Measurements from ENCODE around the gene EGFL7. TPM values are rescaled to one million over a fixed set of nuclear protein-coding genes. Genes with fewer than 3 reads are reported as not detected.
"Not testable (repeated sequence)": the region's sequence is repeated elsewhere in the genome, so short reads cannot be mapped to it uniquely, and the experiment has no call there.

The EGFL7 gene
- total RNA-seq, 4 donors from 2014 or later: 38.4 to 143 (median 81.6) TPM

- intact Hi-C loops (cut with DNase I): loop anchor here (2.0 kb wide), 1 partner anchor 143 kb away; no protein-coding TSS in a partner anchor
- peak; percentile 47 to 97 (median 80) for TF ChIP-seq CTCF (IDR thresholded peaks at IDR 0.05)
- TF ChIP-seq POLR2A (IDR thresholded peaks at IDR 0.05): no peak
- peaks cover 6 to 10% of the 10 kb centered on the region in 2 donors for H3K4me1 ChIP-seq
- no peaks in the 10 kb centered on the region for H3K9me3 ChIP-seq
- H3K27ac ChIP-seq: no peak overlapping the region
- no peak overlapping the region for H3K4me3 ChIP-seq (replicated peaks in 1 of 3)
- DNase-seq: peak; percentile 75 to 77
- WGBS, 2 donors: 55 to 57% methylated on average over 31 of the region's 31 CpGs
- no peaks in the 10 kb centered on the region for H3K27me3 ChIP-seq
- no peaks in the 10 kb centered on the region for H3K36me3 ChIP-seq
Measured at GRCh38 chr9:136631038-136632000, 31.4 kb upstream of the EGFL7 start.

GRCh38 chr9:136632072-136632471 is 30.6 kb upstream of the EGFL7 start:
- intact Hi-C loops (cut with DNase I); H3K4me3 ChIP-seq (replicated peaks in 1 of 3); H3K36me3 ChIP-seq; H3K27me3 ChIP-seq; H3K27ac ChIP-seq; DNase-seq; H3K9me3 ChIP-seq: not testable (repeated sequence)
- 46 to 65% methylated on average over 12 to 13 of the region's 13 CpGs for WGBS, 2 donors
- peaks cover 6 to 10% of the 10 kb centered on the region in 2 donors for H3K4me1 ChIP-seq

GRCh38 chr9:136632491-136633106 is 30.1 kb upstream of the EGFL7 start:
- H3K4me1 ChIP-seq: peaks cover 6 to 10% of the 10 kb centered on the region in 2 donors
- 78 to 83% methylated on average over 36 of the region's 36 CpGs for WGBS, 2 donors
- H3K27me3 ChIP-seq; intact Hi-C loops (cut with DNase I); H3K36me3 ChIP-seq; H3K9me3 ChIP-seq; DNase-seq; H3K27ac ChIP-seq; H3K4me3 ChIP-seq (replicated peaks in 1 of 3): not testable (repeated sequence)

GRCh38 chr9:136634904-136635303 is 27.8 kb upstream of the EGFL7 start:
- H3K36me3 ChIP-seq: no peaks in the 10 kb centered on the region
- no peak overlapping the region for H3K27ac ChIP-seq
- H3K4me3 ChIP-seq (replicated peaks in 1 of 3): no peak overlapping the region
- intact Hi-C loops (cut with DNase I): no loop called here
- H3K9me3 ChIP-seq: no peaks in the 10 kb centered on the region
- DNase-seq: no peak
- peaks cover 6 to 7% of the 10 kb centered on the region in 2 donors for H3K4me1 ChIP-seq
- TF ChIP-seq CTCF (IDR thresholded peaks at IDR 0.05) (no peak), POLR2A (IDR thresholded peaks at IDR 0.05) (no peak)
- WGBS, 2 donors: 86 to 90% methylated on average over 10 to 11 of the region's 11 CpGs
- no peaks in the 10 kb centered on the region for H3K27me3 ChIP-seq

- intact Hi-C loops (cut with DNase I): no loop called here
- no peak overlapping the region for H3K4me3 ChIP-seq (replicated peaks in 1 of 3)
- DNase-seq: no peak
- H3K4me1 ChIP-seq: peaks cover 11 to 12% of the 10 kb centered on the region in 2 donors
- H3K36me3 ChIP-seq: no peaks in the 10 kb centered on the region
- H3K9me3 ChIP-seq: no peaks in the 10 kb centered on the region
- H3K27me3 ChIP-seq: no peaks in the 10 kb centered on the region
- TF ChIP-seq CTCF (IDR thresholded peaks at IDR 0.05) (no peak), POLR2A (IDR thresholded peaks at IDR 0.05) (no peak)
- 70 to 80% methylated on average over 18 to 32 of the region's 32 CpGs for WGBS, 2 donors
- H3K27ac ChIP-seq: peak overlapping the region in 1 of 3 donors; percentile 41
Measured at GRCh38 chr9:136640171-136641111, 22.3 kb upstream of the EGFL7 start.
